Measurements from ENCODE around the gene TEAD2. TPM values are rescaled to one million over a fixed set of nuclear protein-coding genes. Genes with fewer than 3 reads are reported as not detected.

The TEAD2 gene
- total and polyA plus RNA-seq, 10 of the 15 experiments (the other 5 are each of a cell fraction or from before 2014, with no cell fraction given), result 0.04 to 0.26 (median 0.11) TPM; not detected in 3

DNA sequence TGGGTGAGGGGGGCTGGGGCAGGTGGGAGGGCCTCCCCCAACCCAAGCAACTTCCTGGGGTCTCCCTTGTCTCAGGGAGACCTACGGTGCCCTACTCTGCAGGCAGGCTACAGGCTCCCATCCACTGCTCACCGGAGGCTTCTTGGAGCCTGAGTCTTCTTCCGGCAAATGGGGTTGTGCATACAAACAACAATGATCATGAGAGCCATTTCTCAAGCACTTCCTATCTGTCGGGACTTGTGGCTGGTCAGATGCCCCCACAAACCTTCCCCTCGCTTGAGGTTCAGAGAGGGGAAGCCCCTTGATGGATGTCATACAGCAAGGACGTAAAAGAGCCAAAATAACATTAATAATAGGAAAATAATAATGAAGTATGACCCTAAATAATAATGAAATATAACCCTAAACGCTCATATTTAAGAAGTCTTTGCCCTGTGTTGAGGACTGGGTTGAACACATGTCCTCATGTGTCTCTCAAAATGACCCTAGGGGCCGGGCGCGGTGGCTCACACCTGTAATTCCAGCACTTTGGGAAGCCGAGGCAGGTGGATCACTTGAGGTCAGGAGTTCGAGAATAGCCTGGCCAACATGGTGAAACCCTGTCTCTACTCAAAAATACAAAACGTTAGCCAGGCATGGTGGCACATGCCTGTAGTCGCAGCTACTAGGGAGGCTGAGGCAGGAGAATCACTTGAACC is 26.3 kb downstream of the TEAD2 start (continued):
- TF ChIP-seq, protein P1, sequence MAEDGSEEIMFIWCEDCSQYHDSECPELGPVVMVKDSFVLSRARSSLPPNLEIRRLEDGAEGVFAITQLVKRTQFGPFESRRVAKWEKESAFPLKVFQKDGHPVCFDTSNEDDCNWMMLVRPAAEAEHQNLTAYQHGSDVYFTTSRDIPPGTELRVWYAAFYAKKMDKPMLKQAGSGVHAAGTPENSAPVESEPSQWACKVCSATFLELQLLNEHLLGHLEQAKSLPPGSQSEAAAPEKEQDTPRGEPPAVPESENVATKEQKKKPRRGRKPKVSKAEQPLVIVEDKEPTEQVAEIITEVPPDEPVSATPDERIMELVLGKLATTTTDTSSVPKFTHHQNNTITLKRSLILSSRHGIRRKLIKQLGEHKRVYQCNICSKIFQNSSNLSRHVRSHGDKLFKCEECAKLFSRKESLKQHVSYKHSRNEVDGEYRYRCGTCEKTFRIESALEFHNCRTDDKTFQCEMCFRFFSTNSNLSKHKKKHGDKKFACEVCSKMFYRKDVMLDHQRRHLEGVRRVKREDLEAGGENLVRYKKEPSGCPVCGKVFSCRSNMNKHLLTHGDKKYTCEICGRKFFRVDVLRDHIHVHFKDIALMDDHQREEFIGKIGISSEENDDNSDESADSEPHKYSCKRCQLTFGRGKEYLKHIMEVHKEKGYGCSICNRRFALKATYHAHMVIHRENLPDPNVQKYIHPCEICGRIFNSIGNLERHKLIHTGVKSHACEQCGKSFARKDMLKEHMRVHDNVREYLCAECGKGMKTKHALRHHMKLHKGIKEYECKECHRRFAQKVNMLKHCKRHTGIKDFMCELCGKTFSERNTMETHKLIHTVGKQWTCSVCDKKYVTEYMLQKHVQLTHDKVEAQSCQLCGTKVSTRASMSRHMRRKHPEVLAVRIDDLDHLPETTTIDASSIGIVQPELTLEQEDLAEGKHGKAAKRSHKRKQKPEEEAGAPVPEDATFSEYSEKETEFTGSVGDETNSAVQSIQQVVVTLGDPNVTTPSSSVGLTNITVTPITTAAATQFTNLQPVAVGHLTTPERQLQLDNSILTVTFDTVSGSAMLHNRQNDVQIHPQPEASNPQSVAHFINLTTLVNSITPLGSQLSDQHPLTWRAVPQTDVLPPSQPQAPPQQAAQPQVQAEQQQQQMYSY (CRISPR knock-in tag; IDR thresholded peaks at IDR 0.05), result no peak

DNA sequence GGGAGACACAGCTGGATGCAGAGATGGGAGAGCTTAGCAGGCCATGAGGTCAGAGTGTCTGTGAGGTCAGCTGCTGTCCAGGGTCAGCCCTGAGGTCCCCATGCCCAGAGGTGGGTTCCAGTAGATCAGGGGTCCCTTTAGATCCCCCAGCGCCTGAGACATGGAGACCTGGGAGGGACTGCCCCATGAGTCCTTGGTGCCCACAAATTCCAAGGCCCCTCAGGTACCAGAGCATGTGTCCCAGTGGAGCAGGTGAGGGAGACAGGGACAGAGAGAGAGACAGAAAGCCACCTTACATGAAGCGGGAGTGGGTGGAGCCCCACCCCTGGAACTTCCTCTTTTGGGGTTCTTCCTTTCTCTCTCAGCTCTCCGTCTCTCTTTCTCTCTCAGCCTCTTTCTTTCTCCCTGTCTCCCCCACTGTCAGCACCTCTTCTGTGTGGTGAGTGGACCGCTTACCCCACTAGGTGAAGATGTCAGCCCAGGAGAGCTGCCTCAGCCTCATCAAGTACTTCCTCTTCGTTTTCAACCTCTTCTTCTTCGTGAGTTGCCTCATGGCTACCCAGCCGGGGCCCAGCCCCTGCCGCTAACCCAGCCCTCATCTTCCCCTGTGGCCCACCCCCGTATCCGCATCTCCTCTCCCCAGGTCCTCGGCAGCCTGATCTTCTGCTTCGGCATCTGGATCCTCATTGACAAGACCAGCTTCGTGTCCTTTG is 27.0 kb downstream of the TEAD2 start, which contains the start of gene CD37:
TSS of gene CD37 (plus strand) at position 336 of the 713 bp plus-strand sequence. CDS start at position 471, 135 bp downstream.
- Histone ChIP-seq H4K20me1 (ENCODE audit: control insufficient read depth, insufficient read depth) (no peaks in the 10 kb centered on the region), H2AFZ (ENCODE audit: control insufficient read depth, low read depth, low read length) (peak within 1 kb of the TSS; percentile 77), H3K4me1 (ENCODE audit: control insufficient read depth, insufficient read depth, low read length) (peaks cover 60% of the 10 kb centered on the region), H3K9me3 (replicated peaks; ENCODE audit: control insufficient read depth, insufficient read depth, low read length) (no peaks in the 10 kb centered on the region), H3K4me2 (ENCODE audit: control insufficient read depth, insufficient read depth) (peak within 1 kb of the TSS; percentile 99), H3K27ac (ENCODE audit: control insufficient read depth, insufficient read depth) (peak within 1 kb of the TSS; percentile 98), H3K36me3 (ENCODE audit: control insufficient read depth in 2 of 2, insufficient read depth in 2 of 2, low read length in 1 of 2) (0 out of 4 replicates have a peak, but pooled peaks cover 0 to 3% of the 10 kb centered on the region in 2 experiments), H3K9ac (ENCODE audit: control insufficient read depth, insufficient read depth, low read length) (peak within 1 kb of the TSS; percentile 94), H3K27me3 (replicated peaks in 1 of 2; ENCODE audit: control insufficient read depth in 2 of 2, insufficient read depth in 2 of 2, low read length in 1 of 2) (no peaks in the 10 kb centered on the region), H3K79me2 (ENCODE audit: control insufficient read depth, insufficient read depth, low read length) (peaks cover 43% of the 10 kb centered on the region), H3K4me3 (peak within 1 kb of the TSS; percentile 86)
- SMC1A ChIA-PET (ENCODE audit: uncharacterized antibody, unreplicated experiment), result interaction anchor here (0.8 to 1.9 kb wide), 6 partner anchors 9 to 160 kb away, joined by 3 to 8 read pairs (median 4); partner anchors contain the start of gene SLC6A16
- POLR2A ChIA-PET, result interaction anchor here (0.5 to 3.5 kb wide), 4 partner anchors 9 to 1165 kb away, joined by 3 to 24 read pairs (median 6); partner anchors contain the start of genes GYS1 and RUVBL2
- 2% methylated on average over 13 of the region's 13 CpGs for WGBS (ENCODE audit: insufficient coverage, insufficient replicate concordance, low lambda C conversion rate, missing lambda C conversion rate)
- CTCF ChIA-PET, result interaction anchor here (0.5 to 1.6 kb wide), 6 partner anchors 18 to 138 kb away, joined by 3 to 7 read pairs (median 4); partner anchors contain the start of genes FLT3LG and TEAD2
- RAD21 ChIA-PET (ENCODE audit: unreplicated experiment), result interaction anchor here (0.8 to 1.5 kb wide), 4 partner anchors 9 to 135 kb away, joined by 3 to 10 read pairs (median 4); partner anchors contain the start of gene ALDH16A1
- intact Hi-C loops (cut with micrococcal nuclease; ENCODE audit: unreplicated experiment), result no loop called here
- TSS peak; percentile 69 for BruUV-seq (replicated peaks)
- DNase-seq (ENCODE audit: low read depth, low spot score) (no peak), FAIRE-seq (peak; percentile 75), ATAC-seq (peak; percentile 56)
- in situ Hi-C loops (cut with MboI), result no loop called here
- TF ChIP-seq POU2F2 (IDR thresholded peaks at IDR 0.05; ENCODE audit: borderline replicate concordance, low read depth, low read length) (0 out of 3 replicates have a peak, but pooled peaks have one; percentile 63), SUZ12 (IDR thresholded peaks at IDR 0.05; ENCODE audit: unreplicated experiment) (no peak), GABPA (IDR thresholded peaks at IDR 0.05; ENCODE audit: low read depth) (no peak; the same call in 1 of the 2 replicates), KDM1A (IDR thresholded peaks at IDR 0.05; ENCODE audit: borderline replicate concordance) (no peak), TCF12 (IDR thresholded peaks at IDR 0.05; ENCODE audit: low read depth, low read length) (no peak), STAT3 (IDR thresholded peaks at IDR 0.05; ENCODE audit: low read depth, low read length) (no peak), IKZF1 (conservative IDR thresholded peaks at IDR 0.05) (peak; percentile 87), NFYA (IDR thresholded peaks at IDR 0.05; ENCODE audit: borderline replicate concordance, low read depth, low read length) (no peak), MTA2 (IDR thresholded peaks at IDR 0.05; ENCODE audit: low read depth) (peak; percentile 56; the same call in 1 of the 2 replicates), FOXK2 (IDR thresholded peaks at IDR 0.05) (no peak), PAX5 (IDR thresholded peaks at IDR 0.05; ENCODE audit: borderline replicate concordance, low read depth, low read length) (no peak; the same call in 1 of the 2 replicates), WRNIP1 (IDR thresholded peaks at IDR 0.05; ENCODE audit: borderline replicate concordance, low read depth, low read length) (no peak), EED (IDR thresholded peaks at IDR 0.05; ENCODE audit: low read depth) (peak; percentile 93)
- TF ChIP-seq, protein P2, sequence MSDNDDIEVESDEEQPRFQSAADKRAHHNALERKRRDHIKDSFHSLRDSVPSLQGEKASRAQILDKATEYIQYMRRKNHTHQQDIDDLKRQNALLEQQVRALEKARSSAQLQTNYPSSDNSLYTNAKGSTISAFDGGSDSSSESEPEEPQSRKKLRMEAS (IDR thresholded peaks at IDR 0.05; ENCODE audit: low read depth, low read length), result no peak; the same call in 1 of the 2 replicates
- TF ChIP-seq, protein P3, sequence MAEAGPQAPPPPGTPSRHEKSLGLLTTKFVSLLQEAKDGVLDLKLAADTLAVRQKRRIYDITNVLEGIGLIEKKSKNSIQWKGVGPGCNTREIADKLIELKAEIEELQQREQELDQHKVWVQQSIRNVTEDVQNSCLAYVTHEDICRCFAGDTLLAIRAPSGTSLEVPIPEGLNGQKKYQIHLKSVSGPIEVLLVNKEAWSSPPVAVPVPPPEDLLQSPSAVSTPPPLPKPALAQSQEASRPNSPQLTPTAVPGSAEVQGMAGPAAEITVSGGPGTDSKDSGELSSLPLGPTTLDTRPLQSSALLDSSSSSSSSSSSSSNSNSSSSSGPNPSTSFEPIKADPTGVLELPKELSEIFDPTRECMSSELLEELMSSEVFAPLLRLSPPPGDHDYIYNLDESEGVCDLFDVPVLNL (IDR thresholded peaks at IDR 0.05; ENCODE audit: low read depth, low read length), result no peak
